HG03159 (cell line): Measurements from ENCODE around the gene TBC1D1.

ENCODE experiments used
- ATAC-seq: cut with Tn5 transposase; IDR thresholded peaks from one replicate; pipeline ENCODE4 v1.9.1; 2021; ENCODE audit warnings: mild to moderate bottlenecking, moderate library complexity; ENCODE audit not compliant: unreplicated experiment

TBC1D1 gene

DNA sequence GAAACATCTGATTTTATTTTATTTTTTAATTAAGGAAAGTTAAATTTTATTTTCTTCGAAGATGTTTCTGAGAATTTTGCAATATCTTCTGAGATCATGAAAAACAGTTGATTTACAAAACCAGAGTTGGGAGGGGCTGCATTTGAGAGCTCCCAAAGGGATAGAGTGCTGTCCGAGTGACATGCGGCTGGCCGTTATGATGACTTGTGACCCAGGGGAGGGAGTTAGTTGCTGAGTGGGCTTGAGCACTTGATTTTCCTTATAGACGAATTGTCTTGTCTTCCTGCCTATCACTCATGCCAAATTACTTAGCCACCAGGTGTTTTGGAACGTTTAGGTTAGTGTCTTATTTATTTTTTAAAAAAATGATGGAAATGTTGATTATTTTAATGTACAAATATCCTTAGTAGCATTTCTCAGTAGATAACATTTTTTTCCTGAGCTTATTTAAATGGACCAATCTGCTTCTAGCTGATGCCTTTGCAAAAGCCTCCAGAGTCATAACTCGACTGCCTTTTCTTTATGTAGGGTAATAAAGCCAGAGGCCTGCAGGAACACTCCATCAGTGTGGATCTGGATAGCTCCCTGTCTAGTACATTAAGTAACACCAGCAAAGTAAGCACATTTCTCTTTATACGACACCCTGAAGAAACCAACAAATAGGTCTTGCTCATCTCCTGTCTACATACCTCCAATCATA lies 154.6 kb downstream of the TBC1D1 start:
- ATAC-seq: no peak

GRCh38 chr4:38046727-38047489 lies 156.0 kb downstream of the TBC1D1 start:
- ATAC-seq: no peak

DNA sequence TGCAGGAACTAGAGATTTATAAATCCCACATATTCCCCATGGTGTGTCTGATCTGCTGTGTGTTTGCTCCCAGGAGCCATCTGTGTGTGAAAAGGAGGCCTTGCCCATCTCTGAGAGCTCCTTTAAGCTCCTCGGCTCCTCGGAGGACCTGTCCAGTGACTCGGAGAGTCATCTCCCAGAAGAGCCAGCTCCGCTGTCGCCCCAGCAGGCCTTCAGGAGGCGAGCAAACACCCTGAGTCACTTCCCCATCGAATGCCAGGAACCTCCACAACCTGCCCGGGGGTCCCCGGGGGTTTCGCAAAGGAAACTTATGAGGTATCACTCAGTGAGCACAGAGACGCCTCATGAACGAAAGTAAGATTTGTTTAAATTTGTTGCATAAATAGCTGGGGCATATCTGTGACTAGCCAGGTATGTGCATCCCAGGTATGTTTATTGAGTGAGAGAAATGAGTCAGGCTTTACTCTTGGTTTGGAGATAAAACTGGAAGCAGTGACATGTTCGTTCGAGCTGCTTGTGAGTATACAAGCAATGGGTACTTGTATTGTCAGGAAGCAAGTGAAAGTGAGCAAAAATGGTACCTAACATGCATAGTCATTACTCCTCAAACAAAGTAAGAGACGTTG lies 158.8 kb downstream of the TBC1D1 start:
- ATAC-seq: no peak

GRCh38 chr4:38050560-38051350 lies 159.9 kb downstream of the TBC1D1 start:
- no peak for ATAC-seq

- no peak for ATAC-seq
Measured at GRCh38 chr4:38055566-38055965, 164.7 kb downstream of the TBC1D1 start.

GRCh38 chr4:38056011-38056685 lies 165.3 kb downstream of the TBC1D1 start:
- no peak for ATAC-seq

DNA sequence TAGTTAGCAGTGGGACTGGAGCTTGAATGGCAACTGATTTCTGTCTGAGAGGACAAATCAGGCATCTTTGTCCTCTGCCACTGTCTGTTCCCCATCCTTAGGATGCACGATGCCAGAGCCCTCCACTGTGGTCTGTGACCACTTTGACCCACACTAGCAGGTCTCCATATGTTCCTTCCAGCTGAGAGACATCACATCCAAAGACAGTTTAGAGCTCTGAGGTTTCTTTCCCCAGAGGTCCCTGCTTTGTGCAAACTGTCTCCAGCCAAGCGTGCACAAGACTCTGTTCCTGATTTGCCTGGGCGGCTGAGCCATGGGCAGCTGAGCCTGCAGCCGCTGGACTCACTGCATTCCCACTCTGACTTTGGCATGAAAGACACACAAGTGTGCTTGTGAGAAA lies 167.3 kb downstream of the TBC1D1 start:
- ATAC-seq: no peak

- ATAC-seq: no peak
Measured at GRCh38 chr4:38060829-38061431, 170.0 kb downstream of the TBC1D1 start.

- no peak for ATAC-seq
Measured at GRCh38 chr4:38062088-38062775, 171.3 kb downstream of the TBC1D1 start.

GRCh38 chr4:38062776-38063097 lies 171.9 kb downstream of the TBC1D1 start:
- ATAC-seq: no peak

DNA sequence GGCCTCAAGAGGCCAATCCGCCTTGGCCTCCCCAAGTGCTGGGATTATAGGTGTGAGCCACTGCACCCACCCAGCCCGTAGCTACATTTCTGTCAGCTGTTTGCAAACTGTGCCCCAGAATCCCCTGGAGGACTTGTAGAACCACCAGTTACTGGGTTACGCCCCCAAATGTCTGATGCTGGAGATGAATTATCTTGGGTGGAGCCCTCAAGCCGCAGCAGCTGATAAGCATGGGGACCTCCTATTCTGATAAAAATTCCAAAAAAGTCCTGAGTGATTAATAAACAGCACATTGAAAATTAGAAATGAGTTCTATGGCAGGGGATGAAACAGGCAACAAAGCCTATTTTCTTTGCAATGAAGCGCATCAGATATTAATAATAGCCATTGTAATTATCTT lies 174.3 kb downstream of the TBC1D1 start:
- ATAC-seq: no peak

DNA sequence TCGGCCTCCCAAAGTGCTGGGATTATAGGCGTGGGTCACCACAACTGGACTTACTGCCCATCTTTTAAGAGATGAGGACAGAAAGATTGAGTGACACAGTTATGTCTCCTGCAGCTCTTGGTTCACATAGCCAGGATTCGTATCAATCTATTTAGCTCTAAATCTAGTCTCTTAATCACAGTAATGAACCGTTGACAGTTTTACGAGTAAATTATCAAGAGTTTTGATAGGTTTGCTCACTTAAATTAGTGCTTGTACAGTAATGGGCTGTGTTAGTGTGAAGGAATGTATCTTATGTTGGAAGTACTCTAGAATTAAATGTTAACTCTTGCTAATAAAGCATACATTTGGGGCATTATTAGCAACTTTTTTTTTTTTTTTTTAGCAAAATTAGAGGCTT lies 175.0 kb downstream of the TBC1D1 start:
- ATAC-seq: no peak

DNA sequence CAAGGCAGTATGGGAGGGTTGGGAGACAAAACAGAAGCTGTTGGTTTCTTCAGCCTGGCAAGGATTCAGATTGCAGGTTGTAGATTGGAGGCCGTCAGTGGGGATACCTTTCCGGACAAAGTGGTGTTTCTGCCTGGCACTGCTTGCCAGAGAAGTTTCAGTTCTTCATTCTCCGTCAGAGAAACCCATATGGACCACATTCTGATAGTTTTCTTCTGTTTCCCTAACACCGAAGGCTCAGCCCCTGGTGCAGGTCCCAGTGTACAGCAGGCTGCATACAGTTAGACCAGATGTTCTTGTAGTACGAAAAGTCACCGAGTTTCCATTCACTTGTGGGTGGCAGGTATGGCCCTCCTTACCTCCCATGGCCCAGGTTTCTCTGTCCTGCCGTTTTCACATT lies 176.6 kb downstream of the TBC1D1 start:
- ATAC-seq: no peak

DNA sequence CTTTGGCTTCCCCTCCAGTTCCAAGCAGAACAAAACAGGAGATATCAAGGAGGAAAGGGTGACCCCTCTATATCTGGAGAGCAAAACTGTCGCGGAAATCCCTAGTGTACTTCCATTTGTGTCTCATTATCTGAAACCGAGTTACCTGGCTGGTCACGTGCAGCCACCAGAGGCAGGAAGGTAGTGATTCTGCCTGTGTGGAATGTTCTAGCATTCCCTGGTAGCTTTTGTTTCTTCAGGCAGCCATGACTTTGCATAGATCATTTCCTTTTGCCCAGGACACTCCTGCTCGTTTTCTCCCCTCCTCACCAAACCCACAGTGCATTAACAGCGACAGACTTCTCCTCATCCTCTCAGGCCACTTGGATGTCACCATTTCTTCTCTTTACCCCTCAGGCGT lies 177.2 kb downstream of the TBC1D1 start:
- no peak for ATAC-seq

DNA sequence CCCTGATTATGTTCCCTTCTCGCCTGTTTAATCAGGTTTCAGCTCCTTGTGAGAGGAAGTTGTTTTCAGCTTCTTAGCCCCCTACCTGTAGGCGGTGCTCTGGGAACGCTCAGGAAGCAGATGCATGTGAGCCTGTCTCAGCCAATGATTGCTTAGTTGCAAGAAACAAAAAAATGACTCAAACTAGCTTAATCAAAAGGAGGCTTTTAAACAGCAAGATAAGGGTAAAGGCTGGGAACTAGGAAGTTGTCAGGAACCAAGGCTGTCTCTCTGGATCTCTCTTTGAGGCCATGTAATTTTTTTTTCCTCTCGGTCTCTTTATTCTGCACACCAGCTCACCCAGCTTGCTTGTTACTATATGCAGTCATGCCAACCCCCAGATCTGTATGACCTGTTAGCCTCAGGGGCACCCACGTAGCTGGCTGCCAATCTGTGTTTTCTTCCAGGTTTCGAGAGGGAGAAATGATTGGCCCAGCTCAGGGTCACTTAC lies 178.4 kb downstream of the TBC1D1 start:
- ATAC-seq: no peak

DNA sequence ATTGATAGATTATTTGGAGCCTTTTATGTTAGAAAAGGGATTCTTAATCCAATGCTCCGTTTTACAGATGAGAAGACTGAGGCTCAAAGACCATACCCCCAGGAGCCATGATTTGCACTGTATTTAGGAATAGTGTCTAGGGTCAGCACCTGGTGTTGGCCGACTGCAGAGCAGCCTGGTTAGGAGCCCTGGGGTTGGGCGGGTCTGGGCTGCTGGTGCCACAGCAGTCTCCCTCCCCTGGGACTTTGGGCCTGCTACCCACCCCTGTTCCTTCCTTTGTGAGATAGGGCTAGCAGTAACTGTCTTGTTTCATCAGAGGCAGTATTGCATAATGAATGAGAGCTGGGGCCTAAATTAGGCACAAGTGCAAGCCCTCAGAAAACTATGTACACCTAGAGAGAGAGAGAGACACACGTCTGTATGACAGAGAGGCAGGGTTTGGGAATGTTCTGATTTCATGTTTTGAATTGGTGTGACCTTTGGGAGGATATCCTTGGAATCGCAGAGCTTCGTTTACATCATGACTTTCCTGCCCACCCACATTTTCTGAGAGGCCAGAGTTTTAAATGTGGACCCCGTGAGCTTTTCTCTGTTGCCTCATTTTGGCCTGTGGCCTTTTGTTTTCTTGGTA lies 181.0 kb downstream of the TBC1D1 start:
- no peak for ATAC-seq

DNA sequence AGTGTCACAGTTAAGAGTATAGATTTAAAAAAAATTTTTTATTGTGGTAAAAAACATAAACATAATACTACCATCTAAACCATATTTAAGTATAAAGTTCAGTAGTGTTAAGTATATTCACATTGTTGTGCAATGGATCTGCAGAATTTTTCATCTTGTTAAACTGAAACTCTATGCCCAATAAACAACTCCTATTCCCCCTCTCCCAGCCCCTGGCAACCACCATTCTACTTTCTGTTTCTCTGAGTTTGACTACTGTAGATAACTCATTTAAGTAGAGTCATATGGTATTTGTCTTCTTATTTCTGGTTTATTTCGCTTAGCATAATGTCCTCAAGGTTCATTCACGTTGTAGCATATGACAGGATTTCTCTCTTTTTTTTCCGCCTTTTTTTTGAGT lies 181.7 kb downstream of the TBC1D1 start:
- no peak for ATAC-seq

DNA sequence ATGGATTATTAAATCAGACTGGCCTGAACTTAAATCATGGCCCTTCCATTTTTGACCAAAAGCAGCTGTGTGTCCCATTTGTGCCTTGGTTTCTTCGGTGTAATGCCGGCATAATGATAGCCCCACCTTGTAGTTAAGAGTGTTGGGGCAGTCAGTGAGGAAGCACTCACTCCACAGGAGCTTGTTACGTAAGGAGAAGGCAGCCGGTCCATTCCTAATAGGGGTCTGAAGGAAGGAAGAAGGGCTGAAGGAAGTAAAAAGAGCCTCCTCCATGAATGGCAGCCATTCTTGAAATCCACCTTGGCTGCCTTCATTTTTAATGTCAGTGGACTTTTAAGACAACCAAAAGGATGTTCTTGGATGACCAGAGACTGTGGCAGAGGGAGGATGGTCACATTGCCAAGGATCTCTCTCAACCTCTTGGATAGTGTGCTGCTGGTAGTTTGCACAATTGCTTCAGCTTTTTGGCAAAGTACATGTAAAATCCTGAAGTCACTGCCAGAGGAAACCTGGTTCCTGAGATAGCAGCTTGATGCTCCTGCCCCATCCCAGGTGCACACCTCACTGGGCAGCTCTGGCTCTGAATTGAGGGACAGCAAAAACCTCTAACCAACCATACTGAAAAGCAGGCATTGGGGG lies 182.8 kb downstream of the TBC1D1 start:
- no peak for ATAC-seq
